Esophagus muscularis mucosa (tissue), 4 donors: ENCODE measurements around the gene NPAT.

Experiments
- CTCF ChIP-seq, 3 experiments: fragments of 200-600 bp in 2 of 3; fragments of 450-650 bp in 1 of 3; sonication (generic) in 2 of 3; IDR thresholded peaks; one replicate each; pipeline ENCODE4 v1.5.1; 2017 to 2019; ENCODE audit warnings: antibody characterized with exemption in 3 of 3, mild to moderate bottlenecking in 2 of 3, moderate library complexity in 1 of 3
- EP300 ChIP-seq: sonication (generic); formaldehyde crosslinking; IDR thresholded peaks from one replicate; pipeline ENCODE4 v1.6.1; 2017; ENCODE audit warnings: antibody characterized with exemption
- POLR2A ChIP-seq: fragments of 450-650 bp; IDR thresholded peaks from one replicate; pipeline ENCODE4 v1.6.1; 2017; ENCODE audit warnings: antibody characterized with exemption, moderate library complexity, mild to moderate bottlenecking, low read depth
- POLR2AphosphoS5 ChIP-seq, 2 donors: sonication (generic); formaldehyde crosslinking; IDR thresholded peaks; one replicate each; pipeline ENCODE4 v1.6.1; 2017; ENCODE audit warnings: antibody characterized with exemption in 2 of 2

GRCh38 chr11:108128772-108129171 is 93.7 kb downstream of the NPAT start:
- TF ChIP-seq CTCF (IDR thresholded peaks at IDR 0.05) = no peak
- TF ChIP-seq POLR2AphosphoS5 (IDR thresholded peaks at IDR 0.05) = no peak
- TF ChIP-seq POLR2A = no peak
- TF ChIP-seq EP300 = no peak
